ENCODE data around the gene SUCO. TPM values are rescaled to one million over a fixed set of nuclear protein-coding genes. Genes with fewer than 3 reads are reported as not detected.
"Not testable (repeated sequence)": the region's sequence is repeated elsewhere in the genome, so short reads cannot be mapped to it uniquely, and the experiment has no call there.

The SUCO gene
- total RNA-seq, 1 donor from 2014 or later = 28.0 TPM

- DNase-seq (ENCODE audit: extremely low read depth, low read depth, low spot score) = no peak
Measured at GRCh38 chr1:172605641-172606040, 72.7 kb downstream of the SUCO start.

- DNase-seq (ENCODE audit: extremely low read depth, low read depth, low spot score) = no peak
Measured at GRCh38 chr1:172607145-172607544, 74.2 kb downstream of the SUCO start.

GRCh38 chr1:172608098-172608601 lies 75.2 kb downstream of the SUCO start:
- no peak for DNase-seq (ENCODE audit: extremely low read depth, low read depth, low spot score)

- no peak for DNase-seq (ENCODE audit: extremely low read depth, low read depth, low spot score)
Measured at GRCh38 chr1:172609528-172609927, 76.6 kb downstream of the SUCO start.

- DNase-seq (ENCODE audit: extremely low read depth, low read depth, low spot score) = no peak
Measured at GRCh38 chr1:172612478-172612877, 79.5 kb downstream of the SUCO start.

GRCh38 chr1:172613294-172613693 lies 80.3 kb downstream of the SUCO start:
- no peak for DNase-seq (ENCODE audit: extremely low read depth, low read depth, low spot score)

GRCh38 chr1:172616195-172616594 lies 83.2 kb downstream of the SUCO start:
- DNase-seq (ENCODE audit: extremely low read depth, low read depth, low spot score) = no peak

GRCh38 chr1:172616636-172617035 lies 83.7 kb downstream of the SUCO start:
- no peak for DNase-seq (ENCODE audit: extremely low read depth, low read depth, low spot score)

GRCh38 chr1:172620603-172621002 lies 87.7 kb downstream of the SUCO start:
- not testable (repeated sequence) for DNase-seq (ENCODE audit: extremely low read depth, low read depth, low spot score)

GRCh38 chr1:172622541-172622940 lies 89.6 kb downstream of the SUCO start:
- DNase-seq (ENCODE audit: extremely low read depth, low read depth, low spot score) = no peak

GRCh38 chr1:172623748-172624147 lies 90.8 kb downstream of the SUCO start:
- no peak for DNase-seq (ENCODE audit: extremely low read depth, low read depth, low spot score)

- no peak for DNase-seq (ENCODE audit: extremely low read depth, low read depth, low spot score)
Measured at GRCh38 chr1:172626845-172627244, 93.9 kb downstream of the SUCO start.

- DNase-seq (ENCODE audit: extremely low read depth, low read depth, low spot score) = no peak
Measured at GRCh38 chr1:172627702-172628101, 94.8 kb downstream of the SUCO start.

GRCh38 chr1:172628401-172628800 lies 95.5 kb downstream of the SUCO start:
- no peak for DNase-seq (ENCODE audit: extremely low read depth, low read depth, low spot score)

GRCh38 chr1:172629170-172629569 lies 96.2 kb downstream of the SUCO start:
- DNase-seq (ENCODE audit: extremely low read depth, low read depth, low spot score) = no peak

GRCh38 chr1:172629638-172630037 lies 96.7 kb downstream of the SUCO start:
- DNase-seq (ENCODE audit: extremely low read depth, low read depth, low spot score) = no peak

- DNase-seq (ENCODE audit: extremely low read depth, low read depth, low spot score) = no peak
Measured at GRCh38 chr1:172630056-172630818, 97.3 kb downstream of the SUCO start.

GRCh38 chr1:172630868-172631267 lies 97.9 kb downstream of the SUCO start:
- DNase-seq (ENCODE audit: extremely low read depth, low read depth, low spot score) = no peak

- DNase-seq (ENCODE audit: extremely low read depth, low read depth, low spot score) = no peak
Measured at GRCh38 chr1:172637522-172637921, 104.6 kb downstream of the SUCO start.

GRCh38 chr1:172638249-172638648 lies 105.3 kb downstream of the SUCO start:
- no peak for DNase-seq (ENCODE audit: extremely low read depth, low read depth, low spot score)

GRCh38 chr1:172638885-172639831 lies 106.2 kb downstream of the SUCO start:
- DNase-seq (ENCODE audit: extremely low read depth, low read depth, low spot score) = no peak

- DNase-seq (ENCODE audit: extremely low read depth, low read depth, low spot score) = no peak
Measured at GRCh38 chr1:172640111-172640510, 107.2 kb downstream of the SUCO start.

Measured in glomerular endothelial cell (primary cell).